Measurements from ENCODE around the gene MXD1. TPM values are rescaled to one million over a fixed set of nuclear protein-coding genes. Genes with fewer than 3 reads are reported as not detected.

Gene MXD1
- total RNA-seq, result 9.2 and 13.5 TPM in 2 replicates

GRCh38 chr2:69914950-69915945 is at the start of gene MXD1:
MXD1 (plus strand) TSS chr2:69915109; CDS start chr2:69915331, 222 bp downstream.

GRCh38 chr2:69893684-69894551 is 21.0 kb upstream of the MXD1 start, which contains the start of gene SNRNP27:
SNRNP27 (plus strand) TSS chr2:69893956; CDS start chr2:69893985, 29 bp downstream.

GRCh38 chr2:69961496-69961895 is 46.6 kb downstream of the MXD1 start, which contains the start of gene ASPRV1:
ASPRV1 (minus strand) TSS chr2:69961631; CDS start chr2:69961436, 195 bp downstream.

Other genes with a start within 250 kb of the MXD1 start
- gene ANXA4, start 173.0 kb upstream of the MXD1 start, total RNA-seq, result 58.8 and 64.8 TPM in 2 replicates
- gene GMCL1, start 85.4 kb upstream of the MXD1 start, total RNA-seq, result 6.2 and 11.0 TPM in 2 replicates
- gene SNRNP27, start 21.2 kb upstream of the MXD1 start, total RNA-seq, result 40.1 and 44.8 TPM in 2 replicates
- gene ASPRV1, start 46.5 kb downstream of the MXD1 start, total RNA-seq, result 0.21 TPM in 1 of 2 replicates, not detected in the other
- gene PCBP1, start 172.4 kb downstream of the MXD1 start, total RNA-seq, result 87.3 and 107 TPM in 2 replicates

Measured in airway epithelial cell (primary cell).